ENCODE measurements around the gene SLCO4A1.
"Not testable (repeated sequence)": the region's sequence is repeated elsewhere in the genome, so short reads cannot be mapped to it uniquely, and the experiment has no call there.

Gene SLCO4A1

GRCh38 chr20:62622877-62623487 is 19.3 kb upstream of the SLCO4A1 start:
- no peak for DNase-seq

GRCh38 chr20:62623488-62624324 is 18.6 kb upstream of the SLCO4A1 start:
- no peak for DNase-seq

- no peak for DNase-seq
Measured at GRCh38 chr20:62624325-62624690, 18.0 kb upstream of the SLCO4A1 start.

GRCh38 chr20:62624719-62625453 is 17.4 kb upstream of the SLCO4A1 start:
- no peak for DNase-seq

- no peak for DNase-seq
Measured at GRCh38 chr20:62625516-62625915, 16.8 kb upstream of the SLCO4A1 start.

GRCh38 chr20:62625921-62626547 is 16.3 kb upstream of the SLCO4A1 start:
- no peak for DNase-seq

- DNase-seq, result not testable (repeated sequence)
Measured at GRCh38 chr20:62627425-62627824, 14.9 kb upstream of the SLCO4A1 start.

- DNase-seq, result no peak
Measured at GRCh38 chr20:62627901-62628612, 14.2 kb upstream of the SLCO4A1 start.

- DNase-seq, result no peak
Measured at GRCh38 chr20:62628691-62629090, 13.6 kb upstream of the SLCO4A1 start.

GRCh38 chr20:62629864-62630470 is 12.3 kb upstream of the SLCO4A1 start:
- no peak for DNase-seq

GRCh38 chr20:62631336-62632308 is 10.7 kb upstream of the SLCO4A1 start:
- no peak for DNase-seq

GRCh38 chr20:62632575-62633090 is 9.7 kb upstream of the SLCO4A1 start:
- no peak for DNase-seq

- no peak for DNase-seq
Measured at GRCh38 chr20:62633598-62634329, 8.5 kb upstream of the SLCO4A1 start.

- no peak for DNase-seq
Measured at GRCh38 chr20:62634330-62634967, 7.9 kb upstream of the SLCO4A1 start.

- no peak for DNase-seq
Measured at GRCh38 chr20:62635232-62635631, 7.1 kb upstream of the SLCO4A1 start.

GRCh38 chr20:62635852-62636251 is 6.5 kb upstream of the SLCO4A1 start:
- no peak for DNase-seq

GRCh38 chr20:62636446-62636845 is 5.9 kb upstream of the SLCO4A1 start:
- DNase-seq, result no peak

- DNase-seq, result no peak
Measured at GRCh38 chr20:62637110-62637509, 5.2 kb upstream of the SLCO4A1 start.

GRCh38 chr20:62637521-62638054 is 4.7 kb upstream of the SLCO4A1 start:
- no peak for DNase-seq

All from cortex of kidney (tissue), 1 donor.